Neural cell (in vitro differentiated cells): ENCODE data around the gene GPC3. TPM values are rescaled to one million over a fixed set of nuclear protein-coding genes. Genes with fewer than 3 reads are reported as not detected.

Experiments used
- H2AFZ ChIP-seq: fragments of 200-600, 300-800 bp; sonication (generic), shearing (Covaris generic); 2 replicates; pipeline ENCODE4 v1.6.0; 2014; ENCODE audit warnings: low read depth, mild to moderate bottlenecking, antibody characterized with exemption, low read length, moderate library complexity
- H3F3A ChIP-seq: fragments of 200-600 bp; shearing (Covaris generic); 2 replicates; pipeline ENCODE4 v1.6.1; 2016; ENCODE audit warnings: mild to moderate bottlenecking, moderate library complexity, mixed read lengths, antibody characterized with exemption, low read length; ENCODE audit not compliant: insufficient read depth, poor library complexity, severe bottlenecking
- H3K27ac ChIP-seq: fragments of 200-600, 300-800 bp; sonication (generic), shearing (Covaris generic); 2 replicates; pipeline ENCODE4 v1.5.1; 2014; ENCODE audit warnings: mild to moderate bottlenecking, low read length, moderate library complexity
- H3K27me3 ChIP-seq: fragments of 300-800, 200-600 bp; sonication (generic), shearing (Covaris generic); 2 replicates; pipeline ENCODE4 v1.6.0; 2014; ENCODE audit warnings: mild to moderate bottlenecking, low read depth, low read length, moderate library complexity; ENCODE audit not compliant: insufficient read depth
- H3K36me3 ChIP-seq: fragments of 300-800, 200-600 bp; sonication (generic), shearing (Covaris generic); 2 replicates; pipeline ENCODE4 v1.5.1; 2014; ENCODE audit warnings: mild to moderate bottlenecking, antibody characterized with exemption, low read length, moderate library complexity; ENCODE audit not compliant: insufficient read depth
- H3K4me2 ChIP-seq: fragments of 300-800, 200-600 bp; sonication (generic), shearing (Covaris generic); 2 replicates; pipeline ENCODE4 v1.6.0; 2014; ENCODE audit warnings: mild to moderate bottlenecking, low read length
- H3K4me3 ChIP-seq: fragments of 300-800, 200-600 bp; sonication (generic), shearing (Covaris generic); 2 replicates; pipeline ENCODE4 v1.5.1; 2014; ENCODE audit warnings: mild to moderate bottlenecking, low read length, moderate library complexity
- H3K79me2 ChIP-seq: fragments of 200-600 bp; shearing (Covaris generic); replicated peaks from 2 replicates; pipeline ENCODE4 v1.6.0; 2014; ENCODE audit warnings: mild to moderate bottlenecking, low read length, moderate library complexity; ENCODE audit not compliant: insufficient read depth
- H3K9ac ChIP-seq: fragments of 300-800, 200-600 bp; sonication (generic), shearing (Covaris generic); 2 replicates; pipeline ENCODE4 v1.6.1; 2016; ENCODE audit warnings: mild to moderate bottlenecking, low read length, mixed read lengths
- H3K9me2 ChIP-seq: fragments of 200-600 bp; shearing (Covaris generic); 2 replicates; pipeline ENCODE4 v1.6.1; 2016; ENCODE audit warnings: mild to moderate bottlenecking, low read length, mixed read lengths; ENCODE audit not compliant: insufficient read depth
- H3K9me3 ChIP-seq: fragments of 200-600, 300-800 bp; sonication (generic), shearing (Covaris generic); 2 replicates; pipeline ENCODE4 v1.6.1; 2016; ENCODE audit warnings: mild to moderate bottlenecking, mixed run types, low read length, moderate library complexity, mixed read lengths
- H4K20me1 ChIP-seq: fragments of 200-600 bp; shearing (Covaris generic); 2 replicates; pipeline ENCODE4 v1.6.1; 2016; ENCODE audit warnings: mild to moderate bottlenecking, mixed run types; ENCODE audit not compliant: insufficient read depth
- CTCF ChIP-seq: fragments of 450-650 bp; IDR thresholded peaks from 2 replicates; pipeline ENCODE4 v1.5.1; 2014; ENCODE audit warnings: antibody characterized with exemption, mild to moderate bottlenecking, moderate library complexity; ENCODE audit not compliant: poor library complexity, severe bottlenecking
- EP300 ChIP-seq: fragments of 450-650 bp; conservative IDR thresholded peaks from 2 replicates; pipeline ENCODE4 v1.6.1; 2014; ENCODE audit warnings: antibody characterized with exemption, mild to moderate bottlenecking, moderate library complexity; ENCODE audit not compliant: poor library complexity, severe bottlenecking
- EZH2 ChIP-seq: fragments of 200-600, 300-800 bp; shearing (Covaris generic), sonication (generic); IDR thresholded peaks from 2 replicates; pipeline ENCODE4 v1.6.1; 2014; ENCODE audit warnings: antibody characterized with exemption, low read length, borderline replicate concordance, mild to moderate bottlenecking; ENCODE audit not compliant: insufficient read depth, poor library complexity, severe bottlenecking
- MXI1 ChIP-seq: fragments of 450-650 bp; conservative IDR thresholded peaks from 2 replicates; pipeline ENCODE4 v1.6.1; 2014; ENCODE audit warnings: antibody characterized with exemption, mild to moderate bottlenecking; ENCODE audit not compliant: poor library complexity, severe bottlenecking
- POLR2AphosphoS5 ChIP-seq: IDR thresholded peaks from 2 replicates; pipeline ENCODE4 v1.6.1; 2012
- REST ChIP-seq: IDR thresholded peaks from 2 replicates; pipeline ENCODE4 v1.6.1; 2012; ENCODE audit warnings: borderline replicate concordance
- SMC3 ChIP-seq: fragments of 450-650 bp; conservative IDR thresholded peaks from 2 replicates; pipeline ENCODE4 v1.6.1; 2014; ENCODE audit warnings: antibody characterized with exemption, mild to moderate bottlenecking, moderate library complexity; ENCODE audit not compliant: poor library complexity
- TAF1 ChIP-seq: IDR thresholded peaks from 2 replicates; pipeline ENCODE4 v1.6.1; 2012; ENCODE audit warnings: low read depth
- polyA plus RNA-seq: library from polyadenylated mRNA; depleted of rRNA; stranded (reverse); fragments of >200 nt; gene quantifications from 2 replicates; pipeline ENCODE4 v1.2.3, GENCODE V29; 2014

GPC3 gene
- polyA plus RNA-seq, 1 donor from 2014 or later: 2.1 TPM

GRCh38 chrX:133561251-133561650 lies 424.1 kb downstream of the GPC3 start:
- Histone ChIP-seq H3F3A (no peaks in the 10 kb centered on the region), H3K36me3 (no peaks in the 10 kb centered on the region), H3K27ac (no peak overlapping the region), H3K9ac (no peak overlapping the region), H3K9me3 (no peaks in the 10 kb centered on the region), H4K20me1 (no peaks in the 10 kb centered on the region), H3K79me2 (no peaks in the 10 kb centered on the region), H3K4me3 (no peak overlapping the region), H3K27me3 (no peaks in the 10 kb centered on the region), H3K9me2 (no peaks in the 10 kb centered on the region), H2AFZ (no peak overlapping the region), H3K4me2 (no peak overlapping the region)
- TF ChIP-seq MXI1: no peak
- TF ChIP-seq EZH2: no peak
- no peak for TF ChIP-seq TAF1
- TF ChIP-seq REST: no peak
- no peak for TF ChIP-seq CTCF
- TF ChIP-seq SMC3: no peak

- H3K9me3 ChIP-seq: no peaks in the 10 kb centered on the region
- H3K36me3 ChIP-seq: no peaks in the 10 kb centered on the region
- H3K4me2 ChIP-seq: no peak overlapping the region
- H3K27ac ChIP-seq: no peak overlapping the region
- H3K4me3 ChIP-seq: no peak overlapping the region
- no peak for TF ChIP-seq EZH2
- TF ChIP-seq POLR2AphosphoS5: no peak
- no peak for TF ChIP-seq CTCF
- no peak for TF ChIP-seq EP300
- TF ChIP-seq TAF1: no peak
- TF ChIP-seq MXI1: no peak
- TF ChIP-seq REST: no peak
- TF ChIP-seq SMC3: no peak
- H3F3A ChIP-seq: no peaks in the 10 kb centered on the region
- no peaks in the 10 kb centered on the region for H3K79me2 ChIP-seq
- H3K9ac ChIP-seq: no peak overlapping the region
- H4K20me1 ChIP-seq: no peaks in the 10 kb centered on the region
- H3K27me3 ChIP-seq: no peaks in the 10 kb centered on the region
- no peak overlapping the region for H2AFZ ChIP-seq
- no peaks in the 10 kb centered on the region for H3K9me2 ChIP-seq
Measured at GRCh38 chrX:133559909-133560308, 425.5 kb downstream of the GPC3 start.
